ENCODE measurements around the gene RBM47.

Gene RBM47

GRCh38 chr4:40606239-40606767, 23.4 kb downstream of the RBM47 start:
- no peak for DNase-seq (ENCODE audit: low read depth)
- TF ChIP-seq, protein P1, sequence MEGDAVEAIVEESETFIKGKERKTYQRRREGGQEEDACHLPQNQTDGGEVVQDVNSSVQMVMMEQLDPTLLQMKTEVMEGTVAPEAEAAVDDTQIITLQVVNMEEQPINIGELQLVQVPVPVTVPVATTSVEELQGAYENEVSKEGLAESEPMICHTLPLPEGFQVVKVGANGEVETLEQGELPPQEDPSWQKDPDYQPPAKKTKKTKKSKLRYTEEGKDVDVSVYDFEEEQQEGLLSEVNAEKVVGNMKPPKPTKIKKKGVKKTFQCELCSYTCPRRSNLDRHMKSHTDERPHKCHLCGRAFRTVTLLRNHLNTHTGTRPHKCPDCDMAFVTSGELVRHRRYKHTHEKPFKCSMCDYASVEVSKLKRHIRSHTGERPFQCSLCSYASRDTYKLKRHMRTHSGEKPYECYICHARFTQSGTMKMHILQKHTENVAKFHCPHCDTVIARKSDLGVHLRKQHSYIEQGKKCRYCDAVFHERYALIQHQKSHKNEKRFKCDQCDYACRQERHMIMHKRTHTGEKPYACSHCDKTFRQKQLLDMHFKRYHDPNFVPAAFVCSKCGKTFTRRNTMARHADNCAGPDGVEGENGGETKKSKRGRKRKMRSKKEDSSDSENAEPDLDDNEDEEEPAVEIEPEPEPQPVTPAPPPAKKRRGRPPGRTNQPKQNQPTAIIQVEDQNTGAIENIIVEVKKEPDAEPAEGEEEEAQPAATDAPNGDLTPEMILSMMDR (conservative IDR thresholded peaks at IDR 0.05; ENCODE audit: control insufficient read depth, insufficient read depth, low read depth, low read length): no peak
- no peak overlapping the region for H3K4me3 ChIP-seq (ENCODE audit: control insufficient read depth, low read depth, low read length)

DNA sequence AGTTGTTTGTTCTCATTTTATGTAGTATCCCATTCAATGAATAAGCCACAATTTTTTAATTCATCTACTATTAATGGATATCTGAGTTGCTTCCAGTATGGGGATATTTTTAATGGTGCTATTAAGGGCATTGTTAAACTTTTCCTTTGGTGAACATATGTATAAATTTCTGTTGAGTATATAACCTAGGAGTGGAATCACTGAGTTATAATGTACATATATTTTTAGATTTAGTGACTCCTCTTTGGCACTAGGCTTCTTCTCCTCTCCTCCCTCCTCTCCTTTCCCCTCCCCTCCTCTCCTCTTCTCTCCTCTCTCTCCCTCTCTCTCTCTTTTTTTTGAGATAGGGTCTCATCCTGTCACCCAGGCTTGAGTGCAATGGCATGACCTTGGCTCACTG, 26.4 kb downstream of the RBM47 start:
- no peak for DNase-seq (ENCODE audit: low read depth)
- TF ChIP-seq, protein P1 (conservative IDR thresholded peaks at IDR 0.05; ENCODE audit: control insufficient read depth, insufficient read depth, low read depth, low read length): no peak
- no peak overlapping the region for H3K4me3 ChIP-seq (ENCODE audit: control insufficient read depth, low read depth, low read length)

- TF ChIP-seq, protein P1 (conservative IDR thresholded peaks at IDR 0.05; ENCODE audit: control insufficient read depth, insufficient read depth, low read depth, low read length): no peak
- H3K4me3 ChIP-seq (ENCODE audit: control insufficient read depth, low read depth, low read length): no peak overlapping the region
- no peak for DNase-seq (ENCODE audit: low read depth)
Measured at GRCh38 chr4:40601641-40602040, 28.0 kb downstream of the RBM47 start.

DNA sequence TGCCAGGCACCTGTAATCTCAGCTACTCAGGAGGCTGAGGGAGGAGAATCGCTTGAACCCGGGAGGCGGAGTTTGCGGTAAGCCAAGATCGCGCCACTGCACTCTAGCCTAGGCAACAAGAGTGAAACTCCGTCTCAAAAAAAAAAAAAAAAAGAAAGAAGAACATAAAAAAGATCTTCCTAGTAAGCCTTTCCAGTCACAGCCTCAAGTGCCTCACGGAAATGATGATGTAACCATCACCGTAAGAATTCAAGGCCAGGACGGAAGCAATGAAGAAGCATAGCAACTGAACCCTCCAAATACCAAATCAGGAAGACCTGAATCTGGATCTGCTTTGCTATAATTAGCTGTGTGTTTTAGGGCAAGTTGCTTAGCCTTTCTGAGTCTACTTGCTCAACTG, 28.8 kb downstream of the RBM47 start:
- no peak for DNase-seq (ENCODE audit: low read depth)
- H3K4me3 ChIP-seq (ENCODE audit: control insufficient read depth, low read depth, low read length): no peak overlapping the region
- TF ChIP-seq, protein P1 (conservative IDR thresholded peaks at IDR 0.05; ENCODE audit: control insufficient read depth, insufficient read depth, low read depth, low read length): no peak

- DNase-seq (ENCODE audit: low read depth): no peak
- no peak overlapping the region for H3K4me3 ChIP-seq (ENCODE audit: control insufficient read depth, low read depth, low read length)
- TF ChIP-seq, protein P1 (conservative IDR thresholded peaks at IDR 0.05; ENCODE audit: control insufficient read depth, insufficient read depth, low read depth, low read length): no peak
Measured at GRCh38 chr4:40599431-40599830, 30.2 kb downstream of the RBM47 start.

DNA sequence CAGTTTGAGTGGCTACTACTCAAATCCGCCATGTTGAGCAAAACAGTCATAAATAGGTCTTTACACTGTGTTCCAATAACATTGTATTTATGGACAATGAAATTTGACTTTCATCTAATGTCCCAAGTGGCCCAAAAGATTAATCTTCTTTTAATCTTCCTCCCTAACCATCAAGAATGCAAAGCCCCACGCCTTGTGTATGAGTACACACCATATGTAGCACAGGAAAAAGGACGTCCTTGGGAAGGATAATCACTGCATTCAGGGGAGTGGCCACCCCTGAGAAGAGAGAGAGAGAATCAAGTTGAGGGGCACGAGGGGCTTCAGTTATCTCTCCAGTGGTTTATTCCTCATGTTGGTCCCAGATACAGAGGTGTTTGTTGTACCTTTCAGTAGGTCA, 33.1 kb downstream of the RBM47 start:
- no peak overlapping the region for H3K4me3 ChIP-seq (ENCODE audit: control insufficient read depth, low read depth, low read length)
- DNase-seq (ENCODE audit: low read depth): no peak
- TF ChIP-seq, protein P1 (conservative IDR thresholded peaks at IDR 0.05; ENCODE audit: control insufficient read depth, insufficient read depth, low read depth, low read length): no peak

DNA sequence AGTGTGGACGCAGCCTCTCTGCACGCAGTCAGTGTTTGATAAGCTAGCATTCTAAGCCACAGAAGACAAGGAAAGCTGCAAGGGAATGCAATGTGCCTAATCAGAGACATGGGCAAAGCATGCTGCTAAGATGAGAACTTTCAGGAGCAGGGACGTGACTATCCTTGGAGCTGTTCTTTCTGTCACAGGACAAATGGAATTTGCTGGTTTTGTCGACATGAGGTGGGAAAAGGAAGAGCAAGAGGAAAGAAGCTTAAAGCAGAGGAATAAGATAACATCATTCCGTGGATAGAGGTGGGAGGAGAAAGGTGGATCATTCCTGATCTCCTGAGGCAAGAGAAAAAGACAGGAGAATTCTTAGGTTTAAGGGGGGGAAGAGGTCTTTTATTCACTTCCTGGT, 33.7 kb downstream of the RBM47 start:
- H3K4me3 ChIP-seq (ENCODE audit: control insufficient read depth, low read depth, low read length): no peak overlapping the region
- no peak for DNase-seq (ENCODE audit: low read depth)
- TF ChIP-seq, protein P1 (conservative IDR thresholded peaks at IDR 0.05; ENCODE audit: control insufficient read depth, insufficient read depth, low read depth, low read length): no peak

Measured in fibroblast of mammary gland (primary cell).